IMR-90 (cell line): ENCODE measurements around the gene ADAMTS14. TPM values are rescaled to one million over a fixed set of nuclear protein-coding genes. Genes with fewer than 3 reads are reported as not detected.
"Not testable (repeated sequence)": the region's sequence is repeated elsewhere in the genome, so short reads cannot be mapped to it uniquely, and the experiment has no call there.

Experiments
- ATAC-seq: fragments of 200-7000 bp; cut with Tn5 transposase; 2 replicates; pipeline ENCODE4 v1.9.1; 2020; ENCODE audit warnings: low read depth, mild to moderate bottlenecking, moderate library complexity
- BruUV-seq: library from RNA; stranded (reverse); fragments of 400-500 nt; replicated peaks from 2 replicates; lab custom pipeline; 2021; lab: Mats Ljungman, UMichigan
- CTCF ChIA-PET: fragments of 300-600 bp; formaldehyde crosslinking; extraction: SDS; loops from one replicate; lab custom pipeline; 2021; ENCODE audit warnings: antibody characterized with exemption; lab: Yijun Ruan, JAX
- POLR2A ChIA-PET: fragments of 300-600 bp; sonication (Branson Sonifier 250); formaldehyde crosslinking; loops from one replicate; lab custom pipeline; 2022; ENCODE audit warnings: antibody characterized with exemption; ENCODE audit not compliant: unreplicated experiment; lab: Charles Lee
- DNase-seq: peaks from one replicate; pipeline ENCODE4 v3.0.0; 2013
- H2AFZ ChIP-seq: replicated peaks from 2 replicates; pipeline ENCODE3; 2013; ENCODE audit warnings: low read length, mild to moderate bottlenecking; ENCODE audit not compliant: poor library complexity
- H2AK5ac ChIP-seq: 2 replicates; pipeline ENCODE4 v1.6.1; 2013; ENCODE audit warnings: low read depth, low read length, inconsistent platforms
- H2AK9ac ChIP-seq: replicated peaks from 2 replicates; pipeline ENCODE3; 2013; ENCODE audit warnings: mild to moderate bottlenecking, low read depth, low read length, moderate library complexity; ENCODE audit not compliant: poor library complexity
- H2BK120ac ChIP-seq: 2 replicates; pipeline ENCODE4 v1.6.1; 2013; ENCODE audit warnings: low read depth, low read length, inconsistent platforms
- H2BK15ac ChIP-seq: 3 replicates; pipeline ENCODE4 v1.6.1; 2013; ENCODE audit warnings: low read depth, low read length, inconsistent platforms
- H2BK20ac ChIP-seq: 2 replicates; pipeline ENCODE4 v1.6.1; 2013; ENCODE audit warnings: low read depth, mild to moderate bottlenecking, inconsistent platforms, low read length, moderate library complexity
- H2BK5ac ChIP-seq: 2 replicates; pipeline ENCODE4 v1.6.1; 2013; ENCODE audit warnings: mild to moderate bottlenecking, low read depth, low read length, inconsistent platforms; ENCODE audit not compliant: poor library complexity, severe bottlenecking
- H3K14ac ChIP-seq: replicated peaks from 2 replicates; pipeline ENCODE4 v1.6.1; 2013; ENCODE audit warnings: low read depth, low read length, inconsistent platforms
- H3K18ac ChIP-seq: 2 replicates; pipeline ENCODE4 v1.6.1; 2013; ENCODE audit warnings: low read depth, low read length, control low read depth
- H3K23ac ChIP-seq: 2 replicates; pipeline ENCODE4 v1.6.1; 2013; ENCODE audit warnings: low read depth, low read length, inconsistent platforms
- H3K27ac ChIP-seq: 2 replicates; pipeline ENCODE4 v1.5.1; 2013; ENCODE audit warnings: mild to moderate bottlenecking, control low read depth, low read length; ENCODE audit not compliant: insufficient read depth
- H3K27me3 ChIP-seq: 2 replicates; pipeline ENCODE4 v1.6.1; 2013; ENCODE audit warnings: low read length; ENCODE audit not compliant: control insufficient read depth, insufficient read depth
- H3K36me3 ChIP-seq: 2 replicates; pipeline ENCODE4 v1.6.1; 2013; ENCODE audit warnings: low read length, mixed read lengths; ENCODE audit not compliant: control insufficient read depth, insufficient read depth
- H3K4ac ChIP-seq: 2 replicates; pipeline ENCODE4 v1.6.1; 2013; ENCODE audit warnings: low read depth, low read length, inconsistent platforms
- H3K4me1 ChIP-seq: 2 replicates; pipeline ENCODE4 v1.6.1; 2013; ENCODE audit warnings: low read length, mixed read lengths; ENCODE audit not compliant: control insufficient read depth, insufficient read depth
- H3K4me2 ChIP-seq: 2 replicates; pipeline ENCODE4 v1.6.1; 2013; ENCODE audit warnings: low read depth, mild to moderate bottlenecking, control low read depth, low read length, moderate library complexity
- H3K4me3 ChIP-seq: 2 replicates; pipeline ENCODE4 v1.5.1; 2013; ENCODE audit warnings: low read depth, mild to moderate bottlenecking, control low read depth, low read length, moderate library complexity; ENCODE audit not compliant: insufficient read depth
- H3K56ac ChIP-seq: 2 replicates; pipeline ENCODE4 v1.6.1; 2013; ENCODE audit warnings: low read length, inconsistent platforms; ENCODE audit not compliant: insufficient read depth; ENCODE audit errors: extremely low read depth
- H3K79me1 ChIP-seq, 2 experiments: 2 replicates each; pipeline ENCODE4 v1.6.1; 2013; ENCODE audit warnings: low read length in 2 of 2, inconsistent platforms in 1 of 2, low read depth in 1 of 2
- H3K9ac ChIP-seq: 2 replicates; pipeline ENCODE4 v1.6.1; 2013; ENCODE audit warnings: low read depth, low read length, control low read depth
- H3K9me1 ChIP-seq: 2 replicates; pipeline ENCODE4 v1.6.1; 2013; ENCODE audit warnings: low read length, inconsistent platforms; ENCODE audit not compliant: insufficient read depth
- H3K9me3 ChIP-seq: 2 replicates; pipeline ENCODE4 v1.6.1; 2013; ENCODE audit warnings: low read length; ENCODE audit not compliant: control insufficient read depth, insufficient read depth
- H4K20me1 ChIP-seq: 2 replicates; pipeline ENCODE4 v1.6.1; 2013; ENCODE audit warnings: low read length, inconsistent platforms; ENCODE audit not compliant: insufficient read depth
- H4K5ac ChIP-seq: 2 replicates; pipeline ENCODE4 v1.6.1; 2013; ENCODE audit warnings: mild to moderate bottlenecking, low read depth, low read length, control low read depth
- H4K8ac ChIP-seq, 2 experiments: 2 replicates each; pipeline ENCODE4 v1.6.1; 2013; ENCODE audit warnings: low read depth in 2 of 2, low read length in 2 of 2, control low read depth in 1 of 2, inconsistent platforms in 1 of 2
- H4K91ac ChIP-seq: 2 replicates; pipeline ENCODE4 v1.6.1; 2013; ENCODE audit warnings: low read depth, low read length, inconsistent platforms; ENCODE audit not compliant: insufficient read depth
- CEBPB ChIP-seq: IDR thresholded peaks from 2 replicates; pipeline ENCODE4 v1.6.1; 2012; ENCODE audit warnings: low read depth, low read length, improper control_type of control experiment
- CTCF ChIP-seq: conservative IDR thresholded peaks from 2 replicates; pipeline ENCODE4 v1.5.1; 2012; ENCODE audit warnings: mild to moderate bottlenecking, low read depth, low read length, improper control_type of control experiment
- FOS ChIP-seq: fragments of 150-350 bp; IDR thresholded peaks from 2 replicates; pipeline ENCODE4 v1.6.1; 2016; ENCODE audit warnings: low read depth, low read length
- MAFK ChIP-seq: IDR thresholded peaks from 2 replicates; pipeline ENCODE4 v1.6.1; 2012; ENCODE audit warnings: low read depth, low read length, improper control_type of control experiment
- RFX5 ChIP-seq: IDR thresholded peaks from 2 replicates; pipeline ENCODE4 v1.8.0; 2012; ENCODE audit warnings: low read depth, mild to moderate bottlenecking, low read length, moderate library complexity
- WGBS, 2 experiments: methylation state at CpG; one replicate each; pipeline versions ENCODE4 v1.1.5 to v1.1.7; 2013; ENCODE audit warnings: missing lambda C conversion rate in 2 of 2; ENCODE audit not compliant: insufficient read length in 1 of 2; ENCODE audit errors: extremely low coverage in 2 of 2; 5-methylcytosine and 5-hydroxymethylcytosine counted together
- dilution Hi-C: fragments of 300-500 bp; cut with HindIII; formaldehyde crosslinking; loops from one replicate; pipeline ENCODE4 v1.14.3; 2018; ENCODE audit warnings: low sequenced_read_pairs; ENCODE audit not compliant: unreplicated experiment
- in situ Hi-C: fragments of 300-500 bp; cut with MboI; formaldehyde crosslinking; loops from 3 replicates; pipeline ENCODE4 v1.14.3; 2019; ENCODE audit warnings: low sequenced_read_pairs, inconsistent platforms, mixed read lengths
- intact Hi-C: fragments of 100-400 bp; cut with micrococcal nuclease; formaldehyde crosslinking; loops from 2 replicates; pipeline ENCODE4 v1.10.0; 2022
- polyA plus RNA-seq, 3 experiments: library from polyadenylated mRNA; depleted of rRNA; stranded (reverse); fragments of >200 nt; gene quantifications; 2 replicates each; pipeline ENCODE4 v1.2.3, GENCODE V29; 2012; ENCODE audit warnings: low replicate concordance in 1 of 3
- total RNA-seq: library from RNA; depleted of rRNA; stranded (reverse); fragments of >200 nt; gene quantifications from 2 replicates; pipeline ENCODE4 v1.2.3, GENCODE V29; 2012

ADAMTS14 gene
- total and polyA plus RNA-seq, 2 of the 4 experiments (the other 2 are of a cell fraction): under 0.01 to 0.31 TPM

- no peak for TF ChIP-seq MAFK
- TF ChIP-seq FOS: no peak
- no peak for TF ChIP-seq RFX5
- no peak for TF ChIP-seq CTCF
- no peak for TF ChIP-seq CEBPB
Observed at GRCh38 chr10:70662362-70663220, 9.7 kb upstream of the ADAMTS14 start (continued).

GRCh38 chr10:70663458-70664409, 8.6 kb upstream of the ADAMTS14 start:
- H4K91ac ChIP-seq: peak overlapping the region; percentile 30; the same call in 1 of the 2 replicates
- H3K4me2 ChIP-seq, BruUV-seq, H4K5ac ChIP-seq, H3K4me3 ChIP-seq, dilution Hi-C loops, H3K56ac ChIP-seq, H3K18ac ChIP-seq, H4K20me1 ChIP-seq, in situ Hi-C loops, H2AFZ ChIP-seq, ATAC-seq, H3K36me3 ChIP-seq, H3K9me3 ChIP-seq, H3K79me1 ChIP-seq, H3K27me3 ChIP-seq, H3K9ac ChIP-seq, H4K8ac ChIP-seq, H2AK9ac ChIP-seq, intact Hi-C loops, H2BK5ac ChIP-seq: not testable (repeated sequence)
- H3K14ac ChIP-seq: peak overlapping the region; percentile 43; the same call in 1 of the 2 replicates
- H3K4ac ChIP-seq: peak overlapping the region; percentile 51
- H2AK5ac ChIP-seq: peak overlapping the region; percentile 81; the same call in 1 of the 2 replicates
- peak overlapping the region; percentile 88 for H2BK120ac ChIP-seq
- peaks cover 19% of the 10 kb centered on the region for H3K4me1 ChIP-seq
- 0 out of 2 replicates have a peak overlapping the region, but pooled peaks have one; percentile 78 for H3K23ac ChIP-seq
- DNase-seq: peak; percentile 15
- CTCF ChIA-PET: interaction anchor here (1.1 to 1.3 kb wide), 2 partner anchors 10 to 15 kb away, joined by 3 read pairs; no protein-coding TSS in a partner anchor
- H2BK15ac ChIP-seq: 0 out of 3 replicates have a peak overlapping the region, but pooled peaks have one; percentile 20
- H3K9me1 ChIP-seq: peaks cover 17% of the 10 kb centered on the region
- POLR2A ChIA-PET: interaction anchor here (0.6 kb wide), 1 partner anchor 886 kb away, joined by 3 read pairs; no protein-coding TSS in a partner anchor
- peak overlapping the region; percentile 19 for H2BK20ac ChIP-seq
- no CpG with 5 or more reads among the region's 10 CpGs for WGBS, 2 experiments
- H3K27ac ChIP-seq: peak overlapping the region; percentile 16; the same call in 1 of the 2 replicates
